Naive thymus-derived CD4-positive, alpha-beta T cell (primary cell): ENCODE data around the gene VAC14. TPM values are rescaled to one million over a fixed set of nuclear protein-coding genes. Genes with fewer than 3 reads are reported as not detected.

Experiments used
- ATAC-seq: fragments of 150-1000 bp; cut with Tn5 transposase; 2 replicates; pipeline ENCODE4 v1.10.0; 2021; ENCODE audit warnings: mild to moderate bottlenecking, moderate library complexity
- CTCF ChIA-PET: fragments of 350-600 bp; sonication (Branson Sonifier 250); formaldehyde crosslinking; loops from one replicate; lab custom pipeline; 2021; ENCODE audit warnings: antibody characterized with exemption; lab: Charles Lee
- POLR2A ChIA-PET: fragments of 350-600 bp; sonication (Branson Sonifier 250); formaldehyde crosslinking; loops from one replicate; lab custom pipeline; 2021; ENCODE audit warnings: antibody characterized with exemption, inconsistent platforms; lab: Charles Lee
- DNase-seq, 9 donors: peaks; one replicate each; pipeline versions ENCODE4 v3.0.0 to v3.0.0-alpha.2; 2020 to 2022; ENCODE audit warnings: mixed read lengths in 1 of 9
- H3K27ac ChIP-seq: one replicate; pipeline ENCODE4 v1.7.0; 2013; ENCODE audit warnings: mild to moderate bottlenecking, low read depth, low read length, moderate library complexity
- H3K27me3 ChIP-seq, 2 donors: one replicate each; pipeline ENCODE4 v1.7.0; 2013; ENCODE audit warnings: low read length in 2 of 2, mild to moderate bottlenecking in 2 of 2, moderate library complexity in 2 of 2; ENCODE audit not compliant: control insufficient read depth in 2 of 2, insufficient read depth in 2 of 2
- H3K36me3 ChIP-seq, 3 experiments: 1 replicate in 2 of 3; 2 replicates in 1 of 3; pipeline ENCODE4 v1.7.0; 2013; ENCODE audit warnings: low read length in 3 of 3, mild to moderate bottlenecking in 3 of 3, moderate library complexity in 1 of 3; ENCODE audit not compliant: insufficient read depth in 3 of 3, control insufficient read depth in 2 of 3
- H3K4me1 ChIP-seq, 2 donors: one replicate each; pipeline ENCODE4 v1.7.0; 2013; ENCODE audit warnings: low read length in 2 of 2, mild to moderate bottlenecking in 2 of 2, moderate library complexity in 1 of 2; ENCODE audit not compliant: control insufficient read depth in 2 of 2, insufficient read depth in 2 of 2
- H3K4me3 ChIP-seq: 2 replicates; pipeline ENCODE4 v1.7.0; 2013; ENCODE audit warnings: mild to moderate bottlenecking, low read length
- H3K9me3 ChIP-seq, 3 experiments: 1 replicate in 2 of 3; 2 replicates in 1 of 3; pipeline ENCODE4 v1.7.0; 2013; ENCODE audit warnings: low read length in 3 of 3; ENCODE audit not compliant: control insufficient read depth in 2 of 3
- H3K27ac Mint-ChIP-seq, 9 donors: one replicate each; pipeline ENCODE4 v1.8.0; 2020 to 2022; ENCODE audit warnings: mixed read lengths in 9 of 9, mild to moderate bottlenecking in 8 of 9, moderate library complexity in 5 of 9, inconsistent platforms in 2 of 9
- H3K27me3 Mint-ChIP-seq, 5 donors: one replicate each; pipeline ENCODE4 v1.8.0; 2021 to 2022; ENCODE audit warnings: mixed read lengths in 5 of 5, mild to moderate bottlenecking in 1 of 5
- H3K36me3 Mint-ChIP-seq, 5 donors: one replicate each; pipeline ENCODE4 v1.8.0; 2020 to 2022; ENCODE audit warnings: mixed read lengths in 5 of 5, mild to moderate bottlenecking in 3 of 5, inconsistent platforms in 1 of 5
- H3K4me1 Mint-ChIP-seq, 7 donors: one replicate each; pipeline ENCODE4 v1.8.0; 2020 to 2022; ENCODE audit warnings: mixed read lengths in 7 of 7, mild to moderate bottlenecking in 3 of 7, inconsistent platforms in 1 of 7
- H3K4me3 Mint-ChIP-seq, 10 donors: one replicate each; pipeline ENCODE4 v1.8.0; 2020 to 2022; ENCODE audit warnings: mild to moderate bottlenecking in 10 of 10, mixed read lengths in 10 of 10, moderate library complexity in 6 of 10, inconsistent platforms in 2 of 10
- H3K9me3 Mint-ChIP-seq, 11 donors: one replicate each; pipeline ENCODE4 v1.8.0; 2020 to 2022; ENCODE audit warnings: mixed read lengths in 11 of 11, mild to moderate bottlenecking in 4 of 11, inconsistent platforms in 1 of 11, moderate library complexity in 1 of 11
- intact Hi-C, 2 donors: fragments of 100-400 bp; cut with micrococcal nuclease; formaldehyde crosslinking; loops; one replicate each; pipeline ENCODE4 v1.15.1; 2023
- polyA plus RNA-seq, 2 donors: library from polyadenylated mRNA; unstranded; fragments of 300-500 nt; fragmentation: Illumina TruSeq; gene quantifications; one replicate each; pipeline ENCODE4 v1.2.3, GENCODE V29; 2021
- total RNA-seq, 6 experiments: library from RNA in 5 of 6; stranded (reverse) in 5 of 6; gene quantifications; 1 replicate in 5 of 6; 2 replicates in 1 of 6; pipeline ENCODE4 v1.2.3 and lab custom pipeline; 2021 to 2026

Gene VAC14
- total and polyA plus RNA-seq, 7 experiments from 2014 or later: 29.2 to 61.2 (median 45.9) TPM

DNA sequence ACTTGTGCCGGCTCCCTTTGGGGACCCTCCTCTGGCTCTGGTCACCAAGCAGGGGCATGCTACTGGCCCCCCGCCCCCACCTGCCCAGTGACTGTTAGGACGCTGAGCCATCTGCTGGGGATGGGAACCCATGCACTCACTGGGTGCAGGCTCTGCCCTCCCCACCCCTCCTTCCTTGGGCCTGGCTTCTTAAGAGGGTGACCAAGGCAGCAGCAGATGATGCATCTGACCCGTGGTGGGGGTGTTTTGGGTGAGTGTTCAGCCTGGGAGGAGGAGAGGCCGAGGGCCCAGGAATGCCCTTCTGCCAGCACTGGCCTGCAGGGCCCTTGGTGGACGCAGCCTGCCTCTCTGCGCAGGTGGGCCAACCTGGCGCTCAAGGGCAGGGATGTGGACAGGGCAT is 95.9 kb downstream of the VAC14 start:
- H3K4me1 Mint-ChIP-seq: peaks cover 0 to 9% (median 0%) of the 10 kb centered on the region in 7 donors
- H3K27me3 Mint-ChIP-seq: no peaks in the 10 kb centered on the region
- ChIA-PET CTCF (no interaction called here), POLR2A (no interaction called here)
- Histone ChIP-seq H3K4me1 (no peaks in the 10 kb centered on the region), H3K27me3 (no peaks in the 10 kb centered on the region), H3K27ac (no peak overlapping the region), H3K36me3 (peaks cover 0 to 23% (median 0%) of the 10 kb centered on the region in 3 experiments), H3K9me3 (no peaks in the 10 kb centered on the region), H3K4me3 (no peak overlapping the region)
- ATAC-seq: no peak
- DNase-seq: no peak
- H3K4me3 Mint-ChIP-seq: no peak overlapping the region
- no peaks in the 10 kb centered on the region for H3K9me3 Mint-ChIP-seq
- H3K27ac Mint-ChIP-seq: no peak overlapping the region
- peaks cover 0 to 7% (median 0%) of the 10 kb centered on the region in 5 donors for H3K36me3 Mint-ChIP-seq
- intact Hi-C loops: no loop called here

DNA sequence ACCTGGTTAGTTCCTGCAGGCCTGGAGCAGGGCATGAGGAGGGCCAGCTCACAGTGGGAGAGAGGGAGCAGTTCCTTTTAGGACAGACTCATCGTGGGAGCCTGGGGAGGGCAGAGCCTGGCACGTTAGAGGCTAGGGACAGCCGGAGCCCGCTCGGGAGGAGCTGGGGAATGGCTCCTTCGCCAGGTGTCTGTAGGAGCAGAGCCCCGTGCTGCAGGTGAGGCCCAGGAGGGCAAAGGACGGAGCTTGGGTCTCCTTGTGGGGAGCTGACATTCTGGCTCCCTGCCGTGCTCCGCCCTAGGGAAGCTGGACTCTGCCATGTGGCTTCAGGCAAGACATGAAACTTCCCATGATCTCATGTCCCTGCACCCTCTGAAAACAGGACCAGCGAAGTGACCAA is 96.4 kb downstream of the VAC14 start:
- Histone ChIP-seq H3K36me3 (peaks cover 0 to 24% (median 0%) of the 10 kb centered on the region in 3 experiments), H3K4me1 (no peaks in the 10 kb centered on the region), H3K9me3 (no peaks in the 10 kb centered on the region), H3K27ac (no peak overlapping the region), H3K27me3 (no peaks in the 10 kb centered on the region), H3K4me3 (no peak overlapping the region)
- no peak overlapping the region for H3K4me3 Mint-ChIP-seq
- H3K27me3 Mint-ChIP-seq: no peaks in the 10 kb centered on the region
- DNase-seq (no peak), ATAC-seq (no peak)
- H3K27ac Mint-ChIP-seq: no peak overlapping the region
- POLR2A ChIA-PET: no interaction called here
- intact Hi-C loops: no loop called here
- peaks cover 0 to 9% (median 0%) of the 10 kb centered on the region in 7 donors for H3K4me1 Mint-ChIP-seq
- H3K36me3 Mint-ChIP-seq: peaks cover 0 to 7% (median 0%) of the 10 kb centered on the region in 5 donors
- CTCF ChIA-PET: no interaction called here
- no peaks in the 10 kb centered on the region for H3K9me3 Mint-ChIP-seq

DNA sequence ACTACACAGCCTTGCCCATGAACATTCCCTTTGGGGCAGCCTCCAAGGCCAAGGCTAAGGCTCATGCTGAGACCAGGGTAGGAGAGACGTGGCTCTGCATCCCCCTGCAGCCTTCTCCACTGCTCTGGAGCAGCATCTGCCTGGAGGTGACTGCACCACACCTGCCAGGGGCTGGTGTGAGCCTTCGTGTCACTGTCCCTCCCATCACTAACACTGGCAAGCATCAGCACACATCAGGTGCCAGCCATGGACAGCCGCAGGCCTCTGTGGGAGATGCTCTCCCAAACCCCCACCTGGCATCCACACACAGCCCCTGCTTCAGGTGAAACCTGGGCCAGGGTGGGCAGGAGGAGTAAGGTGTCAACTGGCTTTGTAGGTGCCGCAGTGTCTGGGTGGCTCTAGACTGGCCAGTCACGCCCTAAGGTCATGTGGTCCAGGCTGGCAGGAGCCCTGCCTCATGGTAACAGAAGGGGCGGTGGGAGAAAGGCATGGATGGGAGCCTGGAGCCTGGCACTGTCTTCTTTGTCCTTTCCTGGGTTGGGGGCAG is 97.0 kb downstream of the VAC14 start:
- intact Hi-C loops: no loop called here
- no peaks in the 10 kb centered on the region for H3K27me3 ChIP-seq
- Mint-ChIP-seq H3K27ac (no peak overlapping the region), H3K4me1 (peaks cover 0 to 14% (median 0%) of the 10 kb centered on the region in 7 donors), H3K4me3 (no peak overlapping the region), H3K36me3 (peaks cover 0 to 12% (median 0%) of the 10 kb centered on the region in 5 donors), H3K9me3 (no peaks in the 10 kb centered on the region), H3K27me3 (no peaks in the 10 kb centered on the region)
- H3K36me3 ChIP-seq: peaks cover 0 to 30% (median 0%) of the 10 kb centered on the region in 3 experiments
- DNase-seq (no peak), ATAC-seq (peak; percentile 4)
- H3K27ac ChIP-seq: no peak overlapping the region
- no peaks in the 10 kb centered on the region for H3K9me3 ChIP-seq
- ChIA-PET CTCF (no interaction called here), POLR2A (no interaction called here)
- H3K4me1 ChIP-seq: no peaks in the 10 kb centered on the region
- H3K4me3 ChIP-seq: no peak overlapping the region

DNA sequence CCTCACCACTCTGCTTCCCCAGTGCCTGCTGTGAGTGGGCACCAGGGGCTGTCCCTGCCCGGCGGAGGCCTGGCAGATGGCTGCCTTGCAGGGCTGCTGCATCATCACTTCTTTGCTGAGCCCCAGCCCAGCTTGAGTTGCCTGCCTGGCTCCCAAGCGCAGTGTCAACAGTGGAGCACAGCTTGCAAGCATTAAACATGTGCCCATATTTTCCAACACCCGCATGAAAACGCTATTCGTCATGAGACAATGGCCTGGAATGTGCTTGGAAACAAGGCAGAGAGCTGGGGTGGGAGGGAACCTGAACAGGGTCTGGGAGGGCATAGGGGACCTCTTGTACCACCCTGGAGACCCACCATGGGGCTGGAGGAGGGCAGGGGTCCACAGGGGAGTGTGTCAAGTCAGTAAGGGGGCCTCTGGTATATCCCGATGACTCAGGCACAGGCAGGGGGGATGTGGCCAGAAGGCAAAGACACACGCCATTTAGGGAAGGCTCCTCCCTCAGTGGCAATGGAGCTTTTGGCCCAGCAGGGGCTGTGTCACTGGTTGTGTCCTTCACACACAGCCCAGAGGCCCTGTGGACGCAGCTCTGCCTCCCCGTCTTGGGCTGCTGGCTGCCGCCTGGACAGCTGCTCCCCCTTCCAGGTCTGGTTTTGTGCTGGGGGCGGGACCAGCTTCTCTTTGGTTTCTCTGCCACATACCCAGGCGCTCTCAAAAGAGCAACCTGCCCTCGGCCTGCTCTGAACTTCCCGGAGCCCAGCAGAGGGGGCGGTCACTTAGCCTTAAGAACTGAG is 97.7 kb downstream of the VAC14 start:
- Histone ChIP-seq H3K27me3 (no peaks in the 10 kb centered on the region), H3K9me3 (no peaks in the 10 kb centered on the region), H3K4me3 (no peak overlapping the region), H3K36me3 (peaks cover 0 to 24% (median 0%) of the 10 kb centered on the region in 3 experiments), H3K27ac (no peak overlapping the region), H3K4me1 (no peaks in the 10 kb centered on the region)
- ChIA-PET POLR2A (no interaction called here), CTCF (no interaction called here)
- Mint-ChIP-seq H3K27ac (no peak overlapping the region), H3K36me3 (peaks cover 0 to 8% (median 0%) of the 10 kb centered on the region in 5 donors), H3K4me3 (no peak overlapping the region), H3K4me1 (peaks cover 0 to 14% (median 0%) of the 10 kb centered on the region in 7 donors), H3K9me3 (no peaks in the 10 kb centered on the region), H3K27me3 (no peaks in the 10 kb centered on the region)
- no peak for DNase-seq
- ATAC-seq: no peak
- intact Hi-C loops: no loop called here

DNA sequence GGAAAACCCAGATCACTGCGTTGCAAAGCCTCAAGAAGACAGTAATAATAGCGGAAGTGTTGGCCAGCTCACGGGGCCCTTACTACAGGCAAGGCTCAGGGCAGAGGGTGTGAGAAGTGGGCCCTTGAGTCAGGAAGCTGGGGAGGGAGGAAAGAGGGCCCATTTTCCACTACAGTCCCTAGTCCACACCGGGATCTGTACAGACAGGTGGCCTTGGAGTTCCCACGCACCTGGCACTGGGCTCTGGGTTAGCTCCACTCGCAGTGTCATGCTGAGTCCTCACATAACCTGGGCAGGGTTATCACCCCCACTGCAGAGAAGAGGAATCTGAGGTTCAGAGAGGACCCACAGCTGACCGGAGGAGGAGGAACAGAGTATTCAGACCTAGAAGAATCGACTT is 98.3 kb downstream of the VAC14 start:
- DNase-seq (no peak), ATAC-seq (no peak)
- Histone ChIP-seq H3K4me3 (no peak overlapping the region), H3K27me3 (no peaks in the 10 kb centered on the region), H3K9me3 (no peaks in the 10 kb centered on the region), H3K27ac (no peak overlapping the region), H3K36me3 (peaks cover 0 to 21% (median 0%) of the 10 kb centered on the region in 3 experiments), H3K4me1 (no peaks in the 10 kb centered on the region)
- peaks cover 0 to 17% (median 3%) of the 10 kb centered on the region in 7 donors for H3K4me1 Mint-ChIP-seq
- peaks cover 0 to 5% (median 0%) of the 10 kb centered on the region in 5 donors for H3K36me3 Mint-ChIP-seq
- H3K9me3 Mint-ChIP-seq: no peaks in the 10 kb centered on the region
- CTCF ChIA-PET: no interaction called here
- H3K4me3 Mint-ChIP-seq: no peak overlapping the region
- POLR2A ChIA-PET: no interaction called here
- H3K27me3 Mint-ChIP-seq: no peaks in the 10 kb centered on the region
- no peak overlapping the region for H3K27ac Mint-ChIP-seq
- intact Hi-C loops: no loop called here

DNA sequence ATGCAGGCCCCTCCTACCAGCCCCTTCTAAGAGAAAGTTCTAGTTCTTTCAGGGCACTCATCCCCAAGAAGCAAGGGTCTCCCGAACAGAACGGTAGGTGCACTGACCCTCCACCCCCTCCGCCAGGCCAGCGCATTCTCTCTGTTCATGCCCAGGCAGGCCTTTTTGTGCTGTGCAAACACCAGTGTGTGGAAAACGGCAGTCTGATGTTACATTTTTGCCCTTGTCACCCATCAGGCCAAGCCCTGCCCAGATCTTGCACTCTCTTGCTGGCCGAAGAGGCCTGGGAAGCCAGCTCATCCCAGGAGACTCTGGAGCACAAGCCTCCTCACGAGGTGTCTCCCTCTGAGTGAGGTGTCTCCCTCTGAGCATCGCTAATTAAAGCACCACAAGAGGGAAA is 99.0 kb downstream of the VAC14 start:
- Histone ChIP-seq H3K9me3 (no peaks in the 10 kb centered on the region), H3K27ac (no peak overlapping the region), H3K27me3 (no peaks in the 10 kb centered on the region), H3K4me3 (no peak overlapping the region), H3K36me3 (peaks cover 0 to 21% (median 0%) of the 10 kb centered on the region in 3 experiments), H3K4me1 (peaks cover 0 to 5% of the 10 kb centered on the region in 2 donors)
- no peak for ATAC-seq
- H3K36me3 Mint-ChIP-seq: peaks cover 0 to 5% (median 0%) of the 10 kb centered on the region in 5 donors
- intact Hi-C loops: no loop called here
- no peak overlapping the region for H3K4me3 Mint-ChIP-seq
- ChIA-PET POLR2A (no interaction called here), CTCF (no interaction called here)
- no peaks in the 10 kb centered on the region for H3K9me3 Mint-ChIP-seq
- H3K4me1 Mint-ChIP-seq: peaks cover 1 to 18% (median 7%) of the 10 kb centered on the region in 7 donors
- DNase-seq: no peak
- H3K27me3 Mint-ChIP-seq: no peaks in the 10 kb centered on the region
- H3K27ac Mint-ChIP-seq: peak overlapping the region in 3 of 9 donors; percentile 20 to 38 (median 25)
